Naive B cell (primary cell): Measurements from ENCODE around the gene ASAP2. TPM values are rescaled to one million over a fixed set of nuclear protein-coding genes. Genes with fewer than 3 reads are reported as not detected.

Experiments used
- ATAC-seq, 2 donors: fragments of 150-1000 bp; cut with Tn5 transposase; 2 replicates each; pipeline ENCODE4 v1.10.0; 2021; ENCODE audit warnings: low read depth in 2 of 2, mild to moderate bottlenecking in 2 of 2, moderate library complexity in 2 of 2
- DNase-seq: peaks from one replicate; pipeline ENCODE4 v3.0.0; 2022
- H3K27ac Mint-ChIP-seq, 6 donors: one replicate each; pipeline ENCODE4 v1.8.0; 2020 to 2022; ENCODE audit warnings: mild to moderate bottlenecking in 6 of 6, mixed read lengths in 6 of 6, moderate library complexity in 5 of 6, inconsistent platforms in 2 of 6
- H3K27me3 Mint-ChIP-seq, 3 donors: one replicate each; pipeline ENCODE4 v1.8.0; 2021 to 2022; ENCODE audit warnings: mixed read lengths in 3 of 3, mild to moderate bottlenecking in 1 of 3
- H3K36me3 Mint-ChIP-seq, 2 donors: one replicate each; pipeline ENCODE4 v1.8.0; 2020 to 2022; ENCODE audit warnings: mixed read lengths in 2 of 2, inconsistent platforms in 1 of 2, mild to moderate bottlenecking in 1 of 2
- H3K4me1 Mint-ChIP-seq, 3 donors: one replicate each; pipeline ENCODE4 v1.8.0; 2020 to 2022; ENCODE audit warnings: mixed read lengths in 3 of 3, inconsistent platforms in 1 of 3, mild to moderate bottlenecking in 1 of 3, moderate library complexity in 1 of 3
- H3K4me3 Mint-ChIP-seq, 8 donors: one replicate each; pipeline ENCODE4 v1.8.0; 2020 to 2022; ENCODE audit warnings: mild to moderate bottlenecking in 8 of 8, mixed read lengths in 8 of 8, moderate library complexity in 8 of 8, inconsistent platforms in 2 of 8
- H3K9me3 Mint-ChIP-seq, 7 donors: one replicate each; pipeline ENCODE4 v1.8.0; 2020 to 2022; ENCODE audit warnings: mixed read lengths in 7 of 7, mild to moderate bottlenecking in 5 of 7, inconsistent platforms in 2 of 7, moderate library complexity in 1 of 7
- polyA plus RNA-seq, 6 donors: library from polyadenylated mRNA; unstranded; fragments of 300-500 nt; fragmentation: Illumina TruSeq; gene quantifications; one replicate each; pipeline ENCODE4 v1.2.3, GENCODE V29; 2021; ENCODE audit warnings: low read depth in 6 of 6

The ASAP2 gene
- polyA plus RNA-seq, 6 donors from 2014 or later = 0.09 TPM; not detected in 5

- peaks cover 29 to 42% (median 33%) of the 10 kb centered on the region in 3 donors for H3K4me1 Mint-ChIP-seq
- H3K27ac Mint-ChIP-seq = no peak overlapping the region
- H3K27me3 Mint-ChIP-seq = no peaks in the 10 kb centered on the region
- H3K9me3 Mint-ChIP-seq = no peaks in the 10 kb centered on the region
- DNase-seq = no peak
- no peak for ATAC-seq
- no peaks in the 10 kb centered on the region for H3K36me3 Mint-ChIP-seq
- H3K4me3 Mint-ChIP-seq = no peak overlapping the region
These were observed 126.2 kb downstream of the ASAP2 start for GRCh38 chr2:9332853-9333245.

DNA sequence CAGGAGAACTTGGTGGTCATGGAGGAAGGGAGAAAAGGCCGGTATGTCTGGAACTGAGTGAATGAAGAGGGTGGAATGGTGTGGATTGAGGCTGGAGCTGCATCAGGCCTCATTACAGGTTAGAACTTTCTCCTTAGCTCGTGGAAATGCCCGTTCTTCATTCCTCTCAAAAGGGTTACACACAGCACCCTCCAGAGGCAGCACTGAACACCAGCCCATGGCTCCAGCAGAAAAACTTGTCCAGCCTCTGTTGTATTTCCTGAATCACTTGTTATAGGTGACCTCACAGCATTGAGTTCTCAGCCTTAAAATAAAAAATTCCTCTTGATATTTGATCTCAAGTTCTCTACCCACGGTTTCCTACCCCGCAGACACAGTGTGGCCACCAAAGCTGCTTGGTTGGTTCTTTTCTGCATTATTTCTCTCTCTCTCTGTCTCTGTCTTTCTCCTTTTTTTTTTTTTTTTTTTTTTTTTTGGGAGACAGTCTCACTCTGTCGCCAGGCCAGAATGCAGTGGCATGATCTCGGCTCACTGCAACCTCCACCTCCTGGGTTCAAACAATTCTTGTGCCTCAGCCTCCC, 127.1 kb downstream of the ASAP2 start:
- no peak for ATAC-seq

GRCh38 chr2:9334761-9335160, 128.1 kb downstream of the ASAP2 start:
- peaks cover 22 to 29% (median 27%) of the 10 kb centered on the region in 3 donors for H3K4me1 Mint-ChIP-seq
- H3K36me3 Mint-ChIP-seq = no peaks in the 10 kb centered on the region
- no peak overlapping the region for H3K27ac Mint-ChIP-seq
- ATAC-seq = no peak
- no peak for DNase-seq
- H3K9me3 Mint-ChIP-seq = peaks cover 0 to 5% (median 0%) of the 10 kb centered on the region in 7 donors
- H3K4me3 Mint-ChIP-seq = no peak overlapping the region
- H3K27me3 Mint-ChIP-seq = no peaks in the 10 kb centered on the region

More for the DNA sequence above, 127.1 kb downstream of the ASAP2 start:
- Mint-ChIP-seq H3K36me3 (no peaks in the 10 kb centered on the region), H3K4me3 (no peak overlapping the region), H3K4me1 (peaks cover 29 to 35% (median 31%) of the 10 kb centered on the region in 3 donors), H3K27ac (peak overlapping the region in 3 of 6 donors; percentile 3 to 16 (median 11)), H3K27me3 (no peaks in the 10 kb centered on the region), H3K9me3 (peaks cover 0 to 5% (median 0%) of the 10 kb centered on the region in 7 donors)
- no peak for DNase-seq

GRCh38 chr2:9335322-9335832, 128.8 kb downstream of the ASAP2 start:
- Mint-ChIP-seq H3K4me1 (peaks cover 16 to 26% (median 21%) of the 10 kb centered on the region in 3 donors), H3K4me3 (no peak overlapping the region), H3K27me3 (no peaks in the 10 kb centered on the region), H3K27ac (peak overlapping the region in 2 of 6 donors; percentile 21 to 64), H3K9me3 (peaks cover 0 to 5% (median 0%) of the 10 kb centered on the region in 7 donors), H3K36me3 (no peaks in the 10 kb centered on the region)
- ATAC-seq = peak; percentile 48 to 59
- DNase-seq = peak; percentile 9

DNA sequence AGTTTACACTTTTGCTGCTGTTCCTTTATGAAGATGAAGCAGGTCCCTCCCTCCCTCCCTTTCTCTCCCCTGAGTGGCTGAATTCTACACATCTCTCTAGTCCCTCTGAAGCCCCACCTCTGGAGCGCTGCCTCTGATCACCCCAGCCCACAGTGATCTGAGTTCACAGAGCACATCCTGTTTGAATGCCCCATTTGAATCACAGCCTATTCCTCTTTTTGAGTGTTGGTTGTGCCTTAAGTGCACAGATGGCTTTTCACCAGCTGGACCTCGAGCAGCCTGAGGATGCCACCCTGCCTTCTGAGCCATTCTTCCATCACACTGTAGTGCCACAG, 129.6 kb downstream of the ASAP2 start:
- peak; percentile 86 to 94 for ATAC-seq
- H3K27me3 Mint-ChIP-seq = no peaks in the 10 kb centered on the region
- no peaks in the 10 kb centered on the region for H3K36me3 Mint-ChIP-seq
- H3K4me3 Mint-ChIP-seq = no peak overlapping the region
- peaks cover 0 to 5% (median 0%) of the 10 kb centered on the region in 7 donors for H3K9me3 Mint-ChIP-seq
- peak; percentile 23 for DNase-seq
- peaks cover 9 to 18% (median 14%) of the 10 kb centered on the region in 3 donors for H3K4me1 Mint-ChIP-seq
- H3K27ac Mint-ChIP-seq = peak overlapping the region in 3 of 6 donors; percentile 48 to 74 (median 50)

GRCh38 chr2:9336576-9337314, 130.1 kb downstream of the ASAP2 start:
- H3K9me3 Mint-ChIP-seq = peaks cover 0 to 5% (median 0%) of the 10 kb centered on the region in 7 donors
- H3K4me1 Mint-ChIP-seq = peaks cover 8 to 12% (median 11%) of the 10 kb centered on the region in 3 donors
- H3K27me3 Mint-ChIP-seq = no peaks in the 10 kb centered on the region
- ATAC-seq = no peak
- no peak for DNase-seq
- H3K36me3 Mint-ChIP-seq = no peaks in the 10 kb centered on the region
- H3K4me3 Mint-ChIP-seq = no peak overlapping the region
- peak overlapping the region in 3 of 6 donors; percentile 45 to 74 (median 50) for H3K27ac Mint-ChIP-seq

GRCh38 chr2:9337901-9338300, 131.3 kb downstream of the ASAP2 start:
- Mint-ChIP-seq H3K4me3 (no peak overlapping the region), H3K27ac (no peak overlapping the region), H3K9me3 (peaks cover 0 to 5% (median 0%) of the 10 kb centered on the region in 7 donors), H3K27me3 (peaks cover 0 to 3% (median 0%) of the 10 kb centered on the region in 3 donors), H3K36me3 (no peaks in the 10 kb centered on the region), H3K4me1 (peaks cover 7 to 8% (median 8%) of the 10 kb centered on the region in 3 donors)
- no peak for ATAC-seq
- no peak for DNase-seq

- no peak overlapping the region for H3K4me3 Mint-ChIP-seq
- peaks cover 0 to 9% (median 0%) of the 10 kb centered on the region in 3 donors for H3K27me3 Mint-ChIP-seq
- H3K36me3 Mint-ChIP-seq = no peaks in the 10 kb centered on the region
- no peak for DNase-seq
- H3K27ac Mint-ChIP-seq = no peak overlapping the region
- H3K9me3 Mint-ChIP-seq = peaks cover 0 to 5% (median 0%) of the 10 kb centered on the region in 7 donors
- peaks cover 4% of the 10 kb centered on the region in 3 donors for H3K4me1 Mint-ChIP-seq
- no peak for ATAC-seq
These were observed 134.8 kb downstream of the ASAP2 start for GRCh38 chr2:9341337-9341887.

DNA sequence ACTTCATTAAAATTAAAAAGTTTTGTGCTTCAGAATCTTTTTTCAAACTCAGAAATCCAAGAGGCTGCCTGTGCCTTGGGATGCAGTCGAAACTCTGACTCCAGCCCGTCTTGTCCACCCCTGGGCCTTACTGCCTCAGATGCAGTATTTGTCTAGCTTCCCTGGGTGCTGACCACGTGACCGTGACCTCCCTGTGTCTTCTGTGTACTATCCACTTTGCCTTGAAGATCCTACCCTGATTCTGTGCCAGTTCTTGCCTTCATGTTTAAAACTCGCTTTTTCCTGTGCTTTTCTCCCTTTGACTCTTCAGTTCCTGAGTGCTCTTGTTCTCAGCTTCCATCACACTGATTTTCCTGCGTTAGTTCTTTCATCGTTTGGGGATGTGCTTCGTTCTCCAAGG, 136.0 kb downstream of the ASAP2 start:
- H3K36me3 Mint-ChIP-seq = no peaks in the 10 kb centered on the region
- peaks cover 0 to 9% (median 0%) of the 10 kb centered on the region in 3 donors for H3K27me3 Mint-ChIP-seq
- peaks cover 0 to 5% (median 0%) of the 10 kb centered on the region in 7 donors for H3K9me3 Mint-ChIP-seq
- ATAC-seq (no peak), DNase-seq (no peak)
- H3K4me3 Mint-ChIP-seq = no peak overlapping the region
- no peaks in the 10 kb centered on the region for H3K4me1 Mint-ChIP-seq
- H3K27ac Mint-ChIP-seq = peak overlapping the region in 1 of 6 donors; percentile 65

DNA sequence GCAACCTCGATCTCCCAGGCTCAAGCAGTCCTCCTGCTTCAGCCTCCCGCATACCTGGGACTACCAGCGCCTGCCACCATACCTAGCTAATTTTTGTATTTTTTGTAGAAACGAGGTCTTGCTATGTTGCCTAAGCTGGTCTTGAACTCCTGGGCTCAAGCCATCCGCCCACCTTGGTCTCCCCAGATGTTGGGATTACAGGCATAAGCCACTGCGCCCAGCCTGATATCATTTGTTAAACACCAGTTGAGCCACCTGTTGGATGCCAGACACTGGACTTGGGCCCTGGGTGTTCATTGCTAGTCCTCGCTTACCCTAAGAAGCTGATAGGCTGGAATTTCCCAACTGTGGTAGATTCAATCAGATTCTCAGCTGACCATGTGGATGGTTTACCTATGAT, 136.9 kb downstream of the ASAP2 start:
- no peak for DNase-seq
- ATAC-seq = no peak
- Mint-ChIP-seq H3K4me3 (peak overlapping the region in 1 of 8 donors; percentile 27), H3K4me1 (no peaks in the 10 kb centered on the region), H3K9me3 (no peaks in the 10 kb centered on the region), H3K27me3 (peaks cover 0 to 9% (median 0%) of the 10 kb centered on the region in 3 donors), H3K36me3 (no peaks in the 10 kb centered on the region), H3K27ac (no peak overlapping the region)

- Mint-ChIP-seq H3K36me3 (no peaks in the 10 kb centered on the region), H3K27ac (no peak overlapping the region), H3K4me1 (no peaks in the 10 kb centered on the region), H3K27me3 (peaks cover 0 to 9% (median 0%) of the 10 kb centered on the region in 3 donors), H3K4me3 (no peak overlapping the region), H3K9me3 (no peaks in the 10 kb centered on the region)
- ATAC-seq = no peak
- no peak for DNase-seq
These were observed 137.8 kb downstream of the ASAP2 start for GRCh38 chr2:9344434-9344833.

DNA sequence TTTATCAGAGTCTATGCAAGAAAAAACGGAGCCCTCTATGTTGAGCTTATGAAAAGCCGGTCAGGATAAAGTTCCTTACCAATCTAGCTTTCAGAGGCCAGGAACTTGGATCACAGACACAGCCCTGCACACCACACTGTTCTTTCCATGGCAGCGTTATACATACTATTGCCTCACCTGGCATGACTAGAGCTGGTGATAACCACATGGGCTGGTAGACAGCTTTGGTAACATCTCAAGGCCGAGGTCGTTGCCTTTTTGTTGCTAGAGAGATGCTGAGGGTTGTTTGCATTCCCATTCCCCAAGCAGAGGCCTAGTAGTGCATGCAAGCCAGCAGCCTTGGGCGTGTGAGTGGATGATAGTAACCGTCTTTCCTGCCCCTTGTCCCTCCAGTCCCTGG, 138.7 kb downstream of the ASAP2 start:
- no peaks in the 10 kb centered on the region for H3K36me3 Mint-ChIP-seq
- no peaks in the 10 kb centered on the region for H3K4me1 Mint-ChIP-seq
- no peaks in the 10 kb centered on the region for H3K9me3 Mint-ChIP-seq
- DNase-seq = no peak
- H3K27me3 Mint-ChIP-seq = peaks cover 0 to 9% (median 0%) of the 10 kb centered on the region in 3 donors
- no peak overlapping the region for H3K27ac Mint-ChIP-seq
- H3K4me3 Mint-ChIP-seq = no peak overlapping the region
- ATAC-seq = no peak

DNA sequence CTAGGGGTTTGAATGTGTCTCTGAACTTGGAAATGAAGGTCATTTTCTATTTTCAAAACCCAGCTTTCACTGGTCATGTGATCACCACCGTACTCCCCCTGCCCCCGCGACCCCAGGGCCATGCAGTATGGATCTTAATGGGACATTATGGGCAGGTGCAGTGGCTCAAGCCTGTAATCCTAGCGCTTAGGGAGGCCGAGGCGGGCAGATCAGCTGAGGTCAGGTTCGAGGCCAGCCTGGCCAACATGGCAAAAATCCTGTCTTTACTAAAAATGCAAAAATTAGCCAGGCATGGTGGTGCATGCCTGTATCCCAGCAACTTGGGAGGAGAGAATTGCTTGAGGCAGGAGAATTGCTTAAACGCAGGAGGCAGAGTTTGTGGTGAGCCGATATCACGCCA, 139.4 kb downstream of the ASAP2 start:
- Mint-ChIP-seq H3K9me3 (no peaks in the 10 kb centered on the region), H3K27ac (no peak overlapping the region), H3K36me3 (no peaks in the 10 kb centered on the region), H3K4me3 (no peak overlapping the region), H3K4me1 (no peaks in the 10 kb centered on the region), H3K27me3 (peaks cover 0 to 9% (median 0%) of the 10 kb centered on the region in 3 donors)
- DNase-seq (no peak), ATAC-seq (no peak)
